AG09319 (cell line): Measurements from ENCODE around the gene TMC6.

Source experiments
- DNase-seq: peaks from one replicate; pipeline ENCODE4 v3.0.0-alpha.2; 2010; ENCODE audit warnings: low read depth; ENCODE audit errors: extremely low read depth
- TF ChIP-seq, protein P1 (sequence below): IDR thresholded peaks from 2 replicates; pipeline ENCODE4 v1.5.1; 2011; ENCODE audit warnings: low read depth, mild to moderate bottlenecking, inconsistent platforms, low read length, moderate library complexity

TMC6 gene

GRCh38 chr17:78064708-78065107, 63.8 kb downstream of the TMC6 start:
- DNase-seq: no peak

DNA sequence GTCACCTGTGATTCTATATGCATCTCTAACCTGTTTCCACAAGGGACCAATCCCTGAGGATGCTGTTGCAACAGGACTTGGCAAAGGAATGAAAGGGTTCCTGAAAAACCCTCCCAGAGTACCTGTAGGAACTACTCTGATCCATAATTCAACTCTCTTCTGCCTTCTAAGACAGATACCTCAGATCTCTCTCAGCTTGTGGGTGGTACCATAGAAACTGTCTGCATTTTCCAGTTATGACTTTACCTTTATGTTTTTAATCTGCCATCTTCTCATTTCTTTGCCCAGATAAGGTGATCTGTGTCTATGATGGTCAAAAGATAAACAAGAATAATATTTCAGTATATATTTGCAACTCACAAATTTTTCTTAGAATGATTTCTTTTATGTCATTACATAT, 65.1 kb downstream of the TMC6 start:
- TF ChIP-seq, protein P1, sequence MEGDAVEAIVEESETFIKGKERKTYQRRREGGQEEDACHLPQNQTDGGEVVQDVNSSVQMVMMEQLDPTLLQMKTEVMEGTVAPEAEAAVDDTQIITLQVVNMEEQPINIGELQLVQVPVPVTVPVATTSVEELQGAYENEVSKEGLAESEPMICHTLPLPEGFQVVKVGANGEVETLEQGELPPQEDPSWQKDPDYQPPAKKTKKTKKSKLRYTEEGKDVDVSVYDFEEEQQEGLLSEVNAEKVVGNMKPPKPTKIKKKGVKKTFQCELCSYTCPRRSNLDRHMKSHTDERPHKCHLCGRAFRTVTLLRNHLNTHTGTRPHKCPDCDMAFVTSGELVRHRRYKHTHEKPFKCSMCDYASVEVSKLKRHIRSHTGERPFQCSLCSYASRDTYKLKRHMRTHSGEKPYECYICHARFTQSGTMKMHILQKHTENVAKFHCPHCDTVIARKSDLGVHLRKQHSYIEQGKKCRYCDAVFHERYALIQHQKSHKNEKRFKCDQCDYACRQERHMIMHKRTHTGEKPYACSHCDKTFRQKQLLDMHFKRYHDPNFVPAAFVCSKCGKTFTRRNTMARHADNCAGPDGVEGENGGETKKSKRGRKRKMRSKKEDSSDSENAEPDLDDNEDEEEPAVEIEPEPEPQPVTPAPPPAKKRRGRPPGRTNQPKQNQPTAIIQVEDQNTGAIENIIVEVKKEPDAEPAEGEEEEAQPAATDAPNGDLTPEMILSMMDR: no peak

More at GRCh38 chr17:78064708-78065107, 63.8 kb downstream of the TMC6 start:
- TF ChIP-seq, protein P1: no peak

GRCh38 chr17:78062596-78062995, 66.0 kb downstream of the TMC6 start:
- TF ChIP-seq, protein P1: no peak
- no peak for DNase-seq

More for the DNA sequence above, 65.1 kb downstream of the TMC6 start:
- DNase-seq: no peak
